Transverse colon (tissue), 4 donors: ENCODE measurements around the gene GMDS. TPM values are rescaled to one million over a fixed set of nuclear protein-coding genes. Genes with fewer than 3 reads are reported as not detected.

ENCODE experiments used
- DNase-seq: peaks from one replicate; pipeline ENCODE4 v3.0.0-alpha.2; 2019
- H3K27ac ChIP-seq, 4 donors: fragments of 200-600 bp; sonication (generic); 2 replicates each; pipeline ENCODE4 v1.5.1; 2016 to 2018; ENCODE audit warnings: inconsistent platforms in 4 of 4
- H3K27me3 ChIP-seq: fragments of 200-600 bp; sonication (generic); 2 replicates; pipeline ENCODE4 v1.5.1; 2017; ENCODE audit warnings: inconsistent platforms
- H3K36me3 ChIP-seq, 4 donors: fragments of 200-600 bp; sonication (generic); 2 replicates each; pipeline ENCODE4 v1.5.1; 2017 to 2019; ENCODE audit warnings: inconsistent platforms in 4 of 4
- H3K4me1 ChIP-seq, 4 donors: fragments of 200-600 bp; sonication (generic); 2 replicates each; pipeline ENCODE4 v1.5.1; 2017 to 2020; ENCODE audit warnings: inconsistent platforms in 4 of 4
- H3K4me3 ChIP-seq, 4 donors: fragments of 200-600 bp; sonication (generic); 1 replicate in 1 of 4; 2 replicates in 3 of 4; pipeline versions ENCODE4 v1.5.1 to v1.6.1; 2017 to 2019; ENCODE audit warnings: inconsistent platforms in 4 of 4
- H3K9me3 ChIP-seq, 2 donors: fragments of 200-600 bp; sonication (generic); 2 replicates each; pipeline ENCODE4 v1.5.1; 2017 to 2019; ENCODE audit warnings: inconsistent platforms in 2 of 2
- EP300 ChIP-seq: sonication (generic); formaldehyde crosslinking; IDR thresholded peaks from one replicate; pipeline ENCODE4 v1.6.1; 2017; ENCODE audit warnings: antibody characterized with exemption, low read depth
- POLR2A ChIP-seq: fragments of 450-650 bp; IDR thresholded peaks from one replicate; pipeline ENCODE4 v1.6.1; 2016; ENCODE audit warnings: antibody characterized with exemption, mild to moderate bottlenecking, moderate library complexity
- POLR2AphosphoS5 ChIP-seq, 3 donors: sonication (generic); formaldehyde crosslinking; IDR thresholded peaks; one replicate each; pipeline ENCODE4 v1.6.1; 2016; ENCODE audit warnings: antibody characterized with exemption in 3 of 3
- WGBS, 2 donors: methylation state at CpG; one replicate each; pipeline ENCODE4 v1.1.5; 2018; ENCODE audit warnings: low coverage in 1 of 2; 5-methylcytosine and 5-hydroxymethylcytosine counted together
- in situ Hi-C, 4 donors: fragments of 200-750 bp; cut with MboI; loops; one replicate each; pipeline versions ENCODE4 v1.15.0 to v1.15.1; 2017; ENCODE audit warnings: low sequenced_read_pairs in 3 of 4, low pct_ligation_motif_present in 1 of 4, low pct_unique_long_range_greater_than_20kb in 1 of 4
- intact Hi-C: fragments of 100-400 bp; cut with DNase I; formaldehyde crosslinking; loops from one replicate; pipeline ENCODE4 v1.15.1; 2023; ENCODE audit warnings: low total_unique reads
- total RNA-seq, 4 donors: library from RNA; depleted of rRNA; stranded (reverse); fragments of >200 nt; gene quantifications; one replicate each; pipeline ENCODE4 v1.1.0, GENCODE V29; 2016
- TF ChIP-seq, protein P1 (sequence below), 5 experiments: fragments of 200-600 bp in 3 of 5; fragments of 450-650 bp in 2 of 5; sonication (generic) in 3 of 5; IDR thresholded peaks; 1 replicate in 2 of 5; 2 replicates in 3 of 5; pipeline ENCODE4 v1.5.1; 2016 to 2017; ENCODE audit warnings: antibody characterized with exemption in 5 of 5, inconsistent platforms in 3 of 5, mild to moderate bottlenecking in 2 of 5, moderate library complexity in 1 of 5

GMDS gene
- total RNA-seq, 4 donors from 2014 or later, result 66.2 to 546 (median 102) TPM

DNA sequence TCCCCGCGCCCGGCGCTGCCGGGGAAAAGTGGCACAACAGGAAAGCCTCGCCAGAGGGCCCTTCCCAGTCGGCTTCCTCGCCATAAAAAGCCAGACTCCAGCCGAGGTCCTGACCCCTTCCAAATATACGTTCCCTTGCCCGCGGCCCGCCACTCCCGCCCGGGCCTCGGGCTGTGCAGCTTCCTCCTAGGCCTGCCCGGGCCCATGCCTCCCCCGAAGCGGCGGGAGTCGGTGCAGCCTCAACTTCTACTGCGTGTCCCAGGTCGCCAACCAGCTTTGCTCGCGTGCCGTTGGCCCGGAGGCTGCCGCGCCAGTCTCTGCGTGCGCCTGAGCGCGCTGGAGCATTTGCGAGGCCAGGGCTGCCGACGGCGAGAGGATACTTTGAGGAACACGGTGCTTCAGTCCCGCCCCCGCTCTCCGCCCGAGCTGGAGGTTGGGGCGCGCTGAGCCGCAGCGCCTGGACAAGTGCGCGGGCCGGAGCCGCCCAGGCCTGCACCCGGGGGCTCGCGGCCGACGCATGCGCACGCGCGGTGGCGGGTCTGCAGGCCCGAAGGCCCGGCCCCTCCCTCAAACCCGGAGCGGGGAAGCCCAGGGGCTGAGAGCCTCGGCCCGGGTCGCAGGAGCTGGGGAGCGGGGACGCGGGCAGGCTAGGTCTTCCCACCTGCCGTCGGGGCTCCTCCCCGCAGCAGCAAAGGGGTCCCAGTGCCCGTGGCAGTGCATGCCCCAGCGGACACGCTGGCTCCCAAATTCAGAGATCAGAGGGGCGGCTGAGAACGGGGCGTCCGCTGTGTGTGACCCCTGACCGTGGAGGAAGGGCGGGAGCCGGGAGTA lies 625.5 kb downstream of the GMDS start:
- H3K4me3 ChIP-seq, result peak overlapping the region in 1 of 4 donors; percentile 26
- H3K4me1 ChIP-seq, result peaks cover 0 to 15% (median 8%) of the 10 kb centered on the region in 4 donors
- 43 to 60% methylated on average over 1 to 40 of the region's 83 CpGs for WGBS, 2 donors
- no peaks in the 10 kb centered on the region for H3K9me3 ChIP-seq
- H3K27ac ChIP-seq, result no peak overlapping the region
- TF ChIP-seq POLR2AphosphoS5 (IDR thresholded peaks at IDR 0.05) (no peak), POLR2A (no peak), EP300 (no peak)
- TF ChIP-seq, protein P1, sequence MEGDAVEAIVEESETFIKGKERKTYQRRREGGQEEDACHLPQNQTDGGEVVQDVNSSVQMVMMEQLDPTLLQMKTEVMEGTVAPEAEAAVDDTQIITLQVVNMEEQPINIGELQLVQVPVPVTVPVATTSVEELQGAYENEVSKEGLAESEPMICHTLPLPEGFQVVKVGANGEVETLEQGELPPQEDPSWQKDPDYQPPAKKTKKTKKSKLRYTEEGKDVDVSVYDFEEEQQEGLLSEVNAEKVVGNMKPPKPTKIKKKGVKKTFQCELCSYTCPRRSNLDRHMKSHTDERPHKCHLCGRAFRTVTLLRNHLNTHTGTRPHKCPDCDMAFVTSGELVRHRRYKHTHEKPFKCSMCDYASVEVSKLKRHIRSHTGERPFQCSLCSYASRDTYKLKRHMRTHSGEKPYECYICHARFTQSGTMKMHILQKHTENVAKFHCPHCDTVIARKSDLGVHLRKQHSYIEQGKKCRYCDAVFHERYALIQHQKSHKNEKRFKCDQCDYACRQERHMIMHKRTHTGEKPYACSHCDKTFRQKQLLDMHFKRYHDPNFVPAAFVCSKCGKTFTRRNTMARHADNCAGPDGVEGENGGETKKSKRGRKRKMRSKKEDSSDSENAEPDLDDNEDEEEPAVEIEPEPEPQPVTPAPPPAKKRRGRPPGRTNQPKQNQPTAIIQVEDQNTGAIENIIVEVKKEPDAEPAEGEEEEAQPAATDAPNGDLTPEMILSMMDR (IDR thresholded peaks at IDR 0.05), result no peak
- H3K36me3 ChIP-seq, result no peaks in the 10 kb centered on the region
- H3K27me3 ChIP-seq, result peaks cover 99% of the 10 kb centered on the region
- no peak for DNase-seq
- intact Hi-C loops (no loop called here), in situ Hi-C loops (no loop called here)

- intact Hi-C loops (no loop called here), in situ Hi-C loops (no loop called here)
- TF ChIP-seq, protein P1 (IDR thresholded peaks at IDR 0.05), result no peak
- Histone ChIP-seq H3K27me3 (peaks cover 99% of the 10 kb centered on the region), H3K36me3 (no peaks in the 10 kb centered on the region), H3K4me1 (peaks cover 2 to 21% (median 13%) of the 10 kb centered on the region in 4 donors), H3K27ac (no peak overlapping the region), H3K4me3 (no peak overlapping the region), H3K9me3 (no peaks in the 10 kb centered on the region)
- WGBS, 2 donors, result 49% methylated on average over 29 of the region's 40 CpGs; no CpG with 5 or more reads in 1 of the 2 donors
- DNase-seq, result no peak
Measured at GRCh38 chr6:1619098-1619672, 626.2 kb downstream of the GMDS start.

DNA sequence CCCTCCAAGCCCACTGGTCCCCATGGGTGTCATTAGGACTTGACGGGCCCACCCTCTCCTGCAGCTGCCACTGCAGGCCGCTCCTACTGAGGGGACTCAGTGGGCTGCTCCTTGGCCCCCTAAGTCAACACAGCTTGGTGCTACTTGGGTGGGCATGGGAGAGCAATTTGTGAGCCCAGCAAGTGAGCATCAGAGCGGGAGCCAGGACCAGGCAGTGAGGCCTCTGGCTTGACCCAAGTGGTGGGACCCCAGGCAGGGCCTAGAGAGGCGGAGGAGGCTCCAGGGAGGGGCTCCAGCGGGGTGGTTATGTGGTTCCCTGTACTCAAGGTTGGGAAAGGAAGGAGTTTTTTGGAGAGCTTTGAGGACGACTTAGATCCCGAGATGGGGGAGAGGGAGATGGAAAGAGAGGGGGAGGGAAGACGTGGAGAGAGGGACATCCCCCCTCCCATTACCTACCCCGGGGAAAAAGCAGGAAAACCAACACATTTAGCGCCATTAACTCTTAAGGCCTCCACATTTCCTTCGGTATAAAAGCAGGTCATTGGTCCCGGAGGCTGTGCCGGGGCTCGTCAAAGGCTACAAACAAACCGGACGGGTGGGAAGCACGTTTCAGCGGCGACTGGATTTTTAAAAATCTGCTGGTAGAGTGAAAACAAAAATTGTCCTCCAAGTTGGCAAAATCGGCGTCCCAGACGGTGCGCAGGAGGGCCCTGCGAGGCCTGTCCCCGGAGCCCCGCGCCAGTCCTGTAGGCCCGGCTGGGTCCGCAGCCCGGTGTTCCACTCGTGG lies 626.9 kb downstream of the GMDS start:
- in situ Hi-C loops, result no loop called here
- 71 to 83% methylated on average over 2 to 20 of the region's 31 CpGs for WGBS, 2 donors

More for the DNA sequence above, 626.9 kb downstream of the GMDS start:
- no peak for DNase-seq
- intact Hi-C loops, result no loop called here
- Histone ChIP-seq H3K27me3 (peaks cover 99% of the 10 kb centered on the region), H3K36me3 (no peaks in the 10 kb centered on the region), H3K27ac (no peak overlapping the region), H3K4me3 (no peak overlapping the region), H3K9me3 (no peaks in the 10 kb centered on the region), H3K4me1 (peaks cover 2 to 25% (median 18%) of the 10 kb centered on the region in 4 donors)
- TF ChIP-seq POLR2A (no peak), EP300 (no peak), POLR2AphosphoS5 (IDR thresholded peaks at IDR 0.05) (no peak)
- TF ChIP-seq, protein P1 (IDR thresholded peaks at IDR 0.05), result no peak
